ENCODE data around the gene WDR33. TPM values are rescaled to one million over a fixed set of nuclear protein-coding genes. Genes with fewer than 3 reads are reported as not detected.

Gene WDR33
- total RNA-seq, 4 donors from 2014 or later, result 35.2 to 48.0 (median 36.6) TPM

DNA sequence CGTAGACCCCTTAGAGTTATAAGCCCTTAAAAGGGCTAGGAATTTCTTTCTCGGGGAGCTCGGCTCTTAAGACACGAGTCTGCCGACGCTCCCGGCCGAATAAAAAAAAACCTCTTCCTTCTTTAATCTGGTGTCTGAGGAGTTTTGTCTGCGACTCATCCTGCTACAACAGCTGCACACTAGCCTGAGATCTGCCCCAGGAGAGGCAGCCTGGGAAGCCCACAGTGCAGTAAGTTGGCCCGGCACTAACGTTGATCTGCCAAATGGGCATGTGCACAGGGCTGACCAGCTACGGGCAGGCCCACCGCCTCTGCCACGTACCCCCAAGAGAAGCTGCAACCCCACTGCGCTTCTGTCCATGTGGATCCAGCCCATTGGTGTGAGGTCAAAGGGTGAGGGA, 127.2 kb downstream of the WDR33 start:
- no peak for DNase-seq
- H3K9me3 ChIP-seq, result no peaks in the 10 kb centered on the region
- no peak overlapping the region for H3K4me3 ChIP-seq
- in situ Hi-C loops (cut with MboI; ENCODE audit: low pct_ligation_motif_present in 1 of 4, low pct_unique_long_range_greater_than_20kb in 1 of 4, low sequenced_read_pairs in 3 of 4), result no loop called here
- WGBS, 2 donors (ENCODE audit: low coverage in 1 of 2), result 44 to 70% methylated on average over 8 to 15 of the region's 15 CpGs
- H3K27ac ChIP-seq, result peak overlapping the region; percentile 61 to 89 (median 74)
- intact Hi-C loops (cut with DNase I; ENCODE audit: low total_unique reads), result no loop called here
- H3K4me1 ChIP-seq, result peaks cover 12 to 26% (median 14%) of the 10 kb centered on the region in 4 donors
- no peaks in the 10 kb centered on the region for H3K27me3 ChIP-seq
- H3K36me3 ChIP-seq, result no peaks in the 10 kb centered on the region
- TF ChIP-seq, protein P1, sequence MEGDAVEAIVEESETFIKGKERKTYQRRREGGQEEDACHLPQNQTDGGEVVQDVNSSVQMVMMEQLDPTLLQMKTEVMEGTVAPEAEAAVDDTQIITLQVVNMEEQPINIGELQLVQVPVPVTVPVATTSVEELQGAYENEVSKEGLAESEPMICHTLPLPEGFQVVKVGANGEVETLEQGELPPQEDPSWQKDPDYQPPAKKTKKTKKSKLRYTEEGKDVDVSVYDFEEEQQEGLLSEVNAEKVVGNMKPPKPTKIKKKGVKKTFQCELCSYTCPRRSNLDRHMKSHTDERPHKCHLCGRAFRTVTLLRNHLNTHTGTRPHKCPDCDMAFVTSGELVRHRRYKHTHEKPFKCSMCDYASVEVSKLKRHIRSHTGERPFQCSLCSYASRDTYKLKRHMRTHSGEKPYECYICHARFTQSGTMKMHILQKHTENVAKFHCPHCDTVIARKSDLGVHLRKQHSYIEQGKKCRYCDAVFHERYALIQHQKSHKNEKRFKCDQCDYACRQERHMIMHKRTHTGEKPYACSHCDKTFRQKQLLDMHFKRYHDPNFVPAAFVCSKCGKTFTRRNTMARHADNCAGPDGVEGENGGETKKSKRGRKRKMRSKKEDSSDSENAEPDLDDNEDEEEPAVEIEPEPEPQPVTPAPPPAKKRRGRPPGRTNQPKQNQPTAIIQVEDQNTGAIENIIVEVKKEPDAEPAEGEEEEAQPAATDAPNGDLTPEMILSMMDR (IDR thresholded peaks at IDR 0.05), result no peak
- TF ChIP-seq EP300 (IDR thresholded peaks at IDR 0.05; ENCODE audit: low read depth) (no peak), POLR2AphosphoS5 (IDR thresholded peaks at IDR 0.05) (no peak), POLR2A (IDR thresholded peaks at IDR 0.05) (no peak)

DNA sequence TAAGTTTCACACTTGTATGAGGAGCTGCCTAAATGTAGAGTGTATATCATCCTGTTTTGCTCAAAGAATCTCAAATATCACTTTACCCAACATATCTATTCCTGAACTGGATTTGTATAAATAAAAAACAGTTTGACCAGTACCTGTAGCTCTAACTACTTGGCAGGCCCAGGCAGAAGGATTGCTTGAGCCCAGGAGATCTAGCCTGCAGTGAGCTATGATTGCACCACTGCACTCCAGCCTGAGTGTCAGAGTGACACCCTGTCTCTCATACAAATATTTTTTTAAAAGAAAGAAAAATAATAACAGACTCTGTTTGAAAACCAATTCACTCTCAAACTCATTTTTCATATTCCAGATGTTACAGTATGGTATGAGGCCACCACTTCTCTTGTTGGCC, 127.9 kb downstream of the WDR33 start:
- Histone ChIP-seq H3K4me3 (no peak overlapping the region), H3K9me3 (no peaks in the 10 kb centered on the region), H3K4me1 (peaks cover 12 to 26% (median 14%) of the 10 kb centered on the region in 4 donors), H3K27ac (peak overlapping the region; percentile 61 to 89 (median 74)), H3K36me3 (no peaks in the 10 kb centered on the region), H3K27me3 (no peaks in the 10 kb centered on the region)
- TF ChIP-seq EP300 (IDR thresholded peaks at IDR 0.05; ENCODE audit: low read depth) (no peak), POLR2AphosphoS5 (IDR thresholded peaks at IDR 0.05) (no peak), POLR2A (IDR thresholded peaks at IDR 0.05) (no peak)
- TF ChIP-seq, protein P1 (IDR thresholded peaks at IDR 0.05), result no peak
- in situ Hi-C loops (cut with MboI; ENCODE audit: low pct_ligation_motif_present in 1 of 4, low pct_unique_long_range_greater_than_20kb in 1 of 4, low sequenced_read_pairs in 3 of 4) (no loop called here), intact Hi-C loops (cut with DNase I; ENCODE audit: low total_unique reads) (no loop called here)
- DNase-seq, result no peak

DNA sequence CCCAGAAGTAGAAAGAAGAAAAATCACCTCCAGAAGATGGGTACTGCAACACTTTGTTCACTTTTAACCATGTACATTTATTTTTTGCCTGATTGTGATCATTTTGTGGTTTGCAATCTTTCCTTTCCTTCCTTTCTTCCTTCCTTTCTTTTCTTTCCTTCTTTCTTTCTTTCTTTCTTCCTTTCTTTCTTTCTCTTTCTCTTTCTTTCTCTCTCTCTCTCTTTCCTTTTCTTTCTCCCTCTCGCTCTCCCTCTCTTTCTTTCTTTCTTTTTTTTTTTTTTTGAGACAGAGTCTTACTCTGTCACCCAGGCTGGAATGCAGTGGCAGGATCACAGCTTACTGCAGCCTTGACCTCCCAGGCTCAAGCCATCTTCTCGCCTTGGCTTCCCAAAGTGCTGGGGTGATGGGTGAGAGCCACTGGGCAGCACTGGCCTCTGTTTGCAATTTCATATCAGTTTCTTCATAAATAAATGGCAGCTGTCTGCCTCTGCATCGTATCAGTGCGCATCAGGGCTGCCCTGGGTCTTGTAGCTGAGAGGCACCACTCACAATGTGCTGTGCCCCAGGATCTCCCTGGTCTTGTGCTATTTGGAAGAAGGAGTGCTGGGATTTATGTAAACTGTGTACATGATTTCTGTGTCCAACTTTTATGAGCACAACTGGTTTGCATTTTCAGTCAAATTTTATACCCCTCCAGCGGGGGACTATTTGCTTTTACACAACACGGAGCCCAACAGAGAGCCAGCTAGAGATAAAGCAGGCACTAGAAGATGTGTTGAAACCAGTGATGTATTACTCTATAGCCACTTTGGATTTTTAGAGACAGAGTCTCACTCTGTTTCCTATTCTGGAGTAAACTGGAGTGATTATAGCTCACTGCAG, 128.8 kb downstream of the WDR33 start:
- WGBS, 2 donors (ENCODE audit: low coverage in 1 of 2), result 70 to 100% methylated on average over 1 to 6 of the region's 6 CpGs
- H3K9me3 ChIP-seq, result no peaks in the 10 kb centered on the region
- H3K27me3 ChIP-seq, result peaks cover 4% of the 10 kb centered on the region
- DNase-seq, result no peak
- in situ Hi-C loops (cut with MboI; ENCODE audit: low pct_ligation_motif_present in 1 of 4, low pct_unique_long_range_greater_than_20kb in 1 of 4, low sequenced_read_pairs in 3 of 4), result no loop called here
- no peaks in the 10 kb centered on the region for H3K36me3 ChIP-seq
- TF ChIP-seq EP300 (IDR thresholded peaks at IDR 0.05; ENCODE audit: low read depth) (peak; percentile 74), POLR2AphosphoS5 (IDR thresholded peaks at IDR 0.05) (peak; percentile 44 to 77 (median 60))
- TF ChIP-seq, protein P1 (IDR thresholded peaks at IDR 0.05), result no peak
- intact Hi-C loops (cut with DNase I; ENCODE audit: low total_unique reads), result no loop called here
- H3K4me3 ChIP-seq, result no peak overlapping the region
- H3K27ac ChIP-seq, result peak overlapping the region; percentile 61 to 89 (median 74)
- peaks cover 12 to 26% (median 14%) of the 10 kb centered on the region in 4 donors for H3K4me1 ChIP-seq

DNA sequence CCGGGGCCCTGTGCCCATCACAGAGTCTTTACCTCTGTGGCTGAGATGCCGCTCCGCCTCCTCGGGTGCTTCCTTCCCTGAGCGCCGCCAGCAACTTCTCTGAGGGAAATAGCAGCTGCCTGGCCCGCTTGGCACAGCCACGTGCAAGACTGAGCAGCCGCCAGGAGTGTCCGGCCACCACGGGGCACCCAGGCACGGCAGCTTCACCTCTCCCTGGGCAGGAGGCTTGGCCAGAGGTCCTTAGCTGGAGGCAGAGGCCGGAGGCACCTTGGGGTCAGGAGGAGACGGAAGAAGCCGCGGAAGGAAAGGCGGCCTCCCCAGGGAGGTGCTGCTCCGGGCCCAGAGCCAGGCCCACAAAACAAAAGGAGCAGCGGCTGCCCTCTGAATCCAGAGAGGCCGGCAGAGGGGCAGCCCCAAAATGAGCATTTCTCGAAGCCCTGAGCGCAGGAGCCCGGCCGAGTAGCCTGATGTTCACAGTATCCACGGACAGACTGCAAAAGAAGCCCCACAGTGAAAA, 129.6 kb downstream of the WDR33 start:
- DNase-seq, result no peak
- H3K9me3 ChIP-seq, result no peaks in the 10 kb centered on the region
- H3K27ac ChIP-seq, result peak overlapping the region; percentile 53 to 89 (median 74)
- peak overlapping the region in 1 of 4 donors; percentile 13 for H3K4me3 ChIP-seq
- in situ Hi-C loops (cut with MboI; ENCODE audit: low pct_ligation_motif_present in 1 of 4, low pct_unique_long_range_greater_than_20kb in 1 of 4, low sequenced_read_pairs in 3 of 4) (no loop called here), intact Hi-C loops (cut with DNase I; ENCODE audit: low total_unique reads) (no loop called here)
- WGBS, 2 donors (ENCODE audit: low coverage in 1 of 2), result 53 to 58% methylated on average over 4 to 25 of the region's 25 CpGs
- H3K36me3 ChIP-seq, result no peaks in the 10 kb centered on the region
- TF ChIP-seq POLR2AphosphoS5 (IDR thresholded peaks at IDR 0.05), result no peak
- TF ChIP-seq, protein P1 (IDR thresholded peaks at IDR 0.05), result no peak
- no peak for TF ChIP-seq EP300 (IDR thresholded peaks at IDR 0.05; ENCODE audit: low read depth)
- no peak for TF ChIP-seq POLR2A (IDR thresholded peaks at IDR 0.05)
- H3K4me1 ChIP-seq, result peaks cover 12 to 26% (median 16%) of the 10 kb centered on the region in 4 donors
- peaks cover 13% of the 10 kb centered on the region for H3K27me3 ChIP-seq
